HG03442 (cell line): ENCODE data around the gene SAPCD2.
"Not testable (repeated sequence)": the region's sequence is repeated elsewhere in the genome, so short reads cannot be mapped to it uniquely, and the experiment has no call there.

Source experiments
- ATAC-seq: cut with Tn5 transposase; IDR thresholded peaks from one replicate; pipeline ENCODE4 v1.9.1; 2021; ENCODE audit warnings: mild to moderate bottlenecking, moderate library complexity; ENCODE audit not compliant: unreplicated experiment

SAPCD2 gene

DNA sequence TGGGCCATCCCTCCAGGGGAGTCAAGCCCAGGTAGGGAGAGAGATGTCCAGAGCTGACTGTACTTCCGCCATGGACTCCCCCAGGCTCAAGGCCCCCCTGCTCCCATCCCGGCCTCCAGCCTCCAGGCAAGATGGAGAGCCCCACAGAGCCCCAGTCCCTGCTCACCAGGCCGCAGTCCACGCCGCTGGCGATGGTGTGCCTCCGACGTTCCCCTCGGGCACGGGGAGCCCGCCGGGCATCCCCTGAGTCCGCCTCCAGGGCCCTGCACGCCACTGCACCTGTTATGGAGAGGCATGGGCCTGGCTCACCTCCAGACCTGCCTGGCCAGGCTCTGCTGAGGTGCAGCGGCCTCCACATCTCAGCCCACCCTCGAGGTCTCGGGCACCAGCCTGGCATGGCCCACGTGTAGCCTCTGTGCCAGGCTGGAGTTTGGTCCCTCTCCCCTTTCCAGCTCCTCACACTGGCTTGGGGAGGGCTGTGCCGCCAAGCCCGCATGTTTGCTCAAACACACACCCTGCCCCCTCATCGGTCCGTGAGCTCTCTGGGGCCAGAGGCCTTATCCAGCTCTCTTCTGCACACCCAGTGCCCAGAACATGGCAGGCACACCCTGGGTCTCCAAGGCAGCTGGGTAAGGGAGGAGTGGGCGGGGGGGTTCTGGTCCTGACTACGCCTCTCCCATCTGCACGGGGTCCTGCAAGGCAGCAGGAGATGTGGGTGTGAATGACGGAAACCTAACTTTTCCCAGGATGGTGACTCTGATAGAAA, 4.1 kb downstream of the SAPCD2 start:
- no peak for ATAC-seq

DNA sequence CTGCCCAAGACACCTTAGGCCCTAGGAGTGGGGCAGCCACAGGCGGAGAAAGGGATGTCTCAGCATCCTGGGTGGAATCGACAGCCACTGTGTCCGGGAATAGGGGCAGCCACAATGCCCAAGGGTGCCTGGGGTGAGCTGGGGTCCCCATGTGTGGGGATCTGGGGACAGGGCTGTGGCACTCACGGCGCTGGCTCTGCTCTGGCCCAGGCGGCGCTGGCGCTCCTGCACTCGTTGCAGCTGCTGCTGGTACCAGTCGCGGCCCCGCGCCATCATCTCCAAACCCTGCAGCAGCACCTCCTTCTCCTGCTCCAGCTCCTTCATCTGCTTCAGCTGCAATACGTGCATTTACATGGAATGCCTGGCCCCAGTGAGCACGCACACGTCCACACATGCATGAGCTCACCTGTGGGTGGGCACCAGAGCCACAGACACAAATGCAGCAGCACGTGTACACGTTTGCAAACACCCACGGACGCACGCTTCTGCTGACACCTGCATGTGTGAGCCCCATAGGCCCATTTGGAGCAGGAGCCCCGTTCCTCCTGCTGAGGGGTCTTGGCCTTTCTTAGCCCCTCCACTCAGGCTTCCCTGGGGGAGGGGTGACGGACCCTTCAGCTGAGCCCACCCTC, 4.9 kb downstream of the SAPCD2 start:
- no peak for ATAC-seq

DNA sequence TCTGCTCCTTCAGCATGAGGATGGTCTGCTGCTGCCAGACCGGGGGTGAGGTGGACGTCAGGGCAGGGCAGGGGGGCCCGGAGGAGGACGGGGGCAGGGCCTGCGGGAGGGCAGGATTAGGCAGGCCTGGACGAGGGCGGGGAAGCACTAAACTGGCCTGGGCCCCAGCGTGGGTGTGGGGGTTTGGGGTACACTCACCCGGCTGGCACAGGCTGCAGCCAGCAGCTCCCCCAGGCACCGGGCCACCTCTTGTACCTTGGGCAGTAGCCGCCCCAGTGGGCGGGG, 5.5 kb downstream of the SAPCD2 start:
- ATAC-seq: no peak

DNA sequence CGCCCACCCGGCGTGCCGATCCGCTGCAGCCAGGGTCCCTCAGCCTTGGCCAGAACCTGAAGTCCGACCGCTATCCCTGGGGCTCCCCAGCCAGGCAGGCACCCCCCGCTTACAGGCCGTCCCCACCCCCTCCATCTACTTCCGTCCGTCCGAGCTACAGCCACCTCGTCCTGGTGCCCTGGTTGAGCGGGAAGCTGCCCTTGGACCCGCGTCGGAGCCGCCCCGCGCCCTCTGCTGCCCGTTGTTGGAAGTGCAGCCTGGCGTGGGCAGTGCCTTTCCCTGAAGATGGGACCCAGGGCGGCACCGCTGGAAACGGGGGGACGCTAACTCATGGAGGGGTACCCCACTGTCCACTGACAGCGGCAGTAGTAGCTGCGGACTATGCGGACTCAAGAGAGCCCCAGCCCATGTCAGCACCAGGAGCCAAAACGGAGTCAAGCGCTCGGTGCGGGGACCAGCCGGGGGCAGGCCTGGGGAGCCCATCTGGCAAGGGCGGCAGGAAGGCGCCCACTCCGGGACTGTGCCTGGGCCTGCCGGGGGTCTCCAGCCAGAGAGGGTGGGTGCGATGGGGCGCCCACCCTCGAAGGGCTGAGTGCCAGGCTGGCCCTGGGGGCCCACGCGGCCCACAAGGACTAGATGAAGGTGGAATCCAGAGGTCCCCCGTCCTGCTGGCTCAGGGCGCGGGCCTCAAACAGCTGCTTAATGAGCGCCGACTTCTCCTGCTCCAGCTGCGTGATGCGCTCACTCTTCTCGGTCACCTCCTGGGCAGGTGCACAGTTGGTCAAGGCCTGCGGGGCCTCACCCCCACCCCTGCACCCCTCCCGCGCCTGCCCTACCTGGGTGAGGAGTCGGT, 6.1 kb downstream of the SAPCD2 start:
- no peak for ATAC-seq

DNA sequence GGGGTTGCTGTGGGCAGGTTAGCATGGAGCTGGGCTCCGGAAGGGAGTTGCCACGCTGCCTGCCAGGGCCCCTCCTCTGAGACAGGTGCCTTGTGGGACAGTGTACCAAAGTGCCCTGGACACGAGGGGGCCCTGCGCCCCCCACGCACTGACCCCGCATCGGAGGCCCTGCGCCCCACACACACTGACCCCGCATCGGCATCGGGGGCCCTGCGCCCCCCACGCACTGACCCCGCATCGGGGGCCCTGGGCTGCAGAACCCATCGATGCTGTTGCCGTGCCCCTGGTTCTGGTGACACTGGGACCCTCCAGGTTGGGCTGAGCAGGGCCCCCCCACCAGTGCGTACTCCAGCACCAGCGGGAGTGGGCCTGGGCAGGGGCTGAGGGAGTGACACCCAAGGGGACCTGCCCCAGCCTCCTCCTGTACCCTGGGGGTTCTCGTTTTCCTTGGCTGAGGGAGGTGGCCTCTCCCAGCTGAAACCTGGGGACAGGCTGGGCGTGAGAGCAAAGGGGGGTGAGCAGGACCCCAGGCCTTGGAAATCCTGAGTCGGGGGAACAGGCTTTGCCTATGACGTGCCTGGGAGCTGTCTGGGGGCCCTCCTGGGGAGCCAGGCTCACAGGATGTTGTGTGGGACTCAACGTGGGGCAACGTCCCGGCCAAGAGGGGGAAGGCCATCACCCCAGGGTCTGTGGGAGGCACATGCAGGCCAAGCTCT, 6.9 kb downstream of the SAPCD2 start:
- no peak for ATAC-seq

DNA sequence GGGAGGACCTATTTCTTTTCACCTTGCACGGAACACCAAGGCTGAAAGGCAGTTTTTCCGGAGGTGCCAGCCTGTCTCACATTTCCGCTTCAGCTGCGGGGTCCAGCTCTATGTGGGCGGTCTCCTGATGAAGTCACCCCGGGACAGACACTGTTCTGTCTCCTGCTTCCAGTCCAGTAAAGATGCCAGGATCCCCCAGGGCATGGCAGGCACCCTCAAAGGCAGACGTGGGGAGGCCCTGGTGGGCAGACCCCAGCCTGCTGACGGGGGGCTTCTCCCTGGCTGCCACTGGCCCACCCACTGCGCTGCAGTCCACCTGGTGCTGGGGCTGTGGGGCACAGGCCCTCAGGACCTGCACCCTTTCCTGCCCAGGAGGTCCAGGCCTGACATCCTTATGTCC, 7.6 kb downstream of the SAPCD2 start:
- ATAC-seq: not testable (repeated sequence)

DNA sequence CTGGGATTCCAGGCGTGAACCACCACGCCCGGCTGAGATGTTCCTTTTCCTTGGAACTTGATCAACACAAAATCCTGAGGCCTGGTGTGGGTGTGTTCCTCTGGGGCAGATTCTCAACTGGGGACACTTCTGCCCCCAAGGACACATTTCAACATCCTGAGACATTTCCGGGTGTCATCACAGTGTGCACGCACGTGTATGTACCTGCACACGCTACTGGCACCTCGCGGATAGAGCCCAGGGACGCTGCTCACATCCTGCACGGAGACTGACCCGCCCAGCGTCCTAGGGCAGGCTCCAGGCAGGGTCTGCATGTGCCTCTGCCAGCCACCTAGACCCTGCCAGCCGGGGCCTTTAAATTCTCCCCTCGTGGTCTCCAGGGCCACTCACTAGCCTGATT, 8.0 kb downstream of the SAPCD2 start:
- ATAC-seq: no peak

DNA sequence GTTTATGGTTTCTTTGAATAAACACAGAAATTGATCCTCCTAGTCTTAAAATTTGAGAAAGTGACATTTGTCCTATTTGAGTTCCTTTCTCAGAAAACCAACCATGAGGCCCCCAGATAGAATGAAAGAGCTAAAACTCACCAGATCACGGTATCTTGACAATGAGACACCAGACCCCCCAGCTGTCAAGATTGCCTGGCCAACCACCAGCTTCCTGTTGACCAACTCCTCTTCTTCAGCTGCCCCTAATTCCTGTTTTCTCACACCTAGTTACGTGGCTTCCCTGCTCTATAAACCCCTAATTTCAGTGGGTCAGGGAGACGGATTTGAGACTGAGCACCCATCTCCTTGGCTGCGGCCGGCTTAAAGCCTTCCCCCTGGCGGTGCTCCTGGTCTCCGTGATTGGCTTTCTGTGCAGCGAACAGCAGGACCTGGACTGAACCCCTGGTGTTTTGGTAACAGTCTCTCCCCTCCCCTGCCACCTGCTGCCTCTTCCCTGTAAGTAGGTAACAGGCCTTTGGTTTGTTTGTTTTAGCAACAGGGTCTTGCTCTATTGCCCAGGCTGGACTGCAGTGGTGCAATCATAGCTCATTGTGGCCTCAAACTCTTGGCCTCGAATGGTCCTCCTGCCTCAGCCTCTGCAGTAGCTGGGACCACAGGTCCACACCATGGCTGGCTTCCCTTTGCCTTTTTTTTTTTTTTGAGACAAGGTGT, 11.7 kb downstream of the SAPCD2 start:
- ATAC-seq: no peak

DNA sequence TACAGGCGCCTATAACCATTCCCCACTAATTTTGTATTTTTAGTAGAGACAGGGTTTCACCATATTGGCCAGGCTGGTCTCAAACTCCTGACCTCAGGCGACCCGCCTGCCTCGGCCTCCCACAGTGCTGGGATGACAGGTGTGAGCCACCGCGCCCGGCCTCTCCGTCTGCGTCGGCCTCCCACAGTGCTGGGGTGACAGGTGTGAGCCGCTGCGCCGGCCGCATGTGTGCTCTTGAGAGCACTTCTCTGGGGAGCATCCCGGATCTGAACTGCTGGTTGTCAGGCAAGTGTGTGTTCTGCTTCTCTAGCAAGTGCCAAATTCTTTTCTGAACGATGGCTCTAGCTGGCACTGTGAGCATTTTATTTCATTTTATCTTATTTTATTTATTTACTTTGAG, 12.8 kb downstream of the SAPCD2 start:
- ATAC-seq: no peak

DNA sequence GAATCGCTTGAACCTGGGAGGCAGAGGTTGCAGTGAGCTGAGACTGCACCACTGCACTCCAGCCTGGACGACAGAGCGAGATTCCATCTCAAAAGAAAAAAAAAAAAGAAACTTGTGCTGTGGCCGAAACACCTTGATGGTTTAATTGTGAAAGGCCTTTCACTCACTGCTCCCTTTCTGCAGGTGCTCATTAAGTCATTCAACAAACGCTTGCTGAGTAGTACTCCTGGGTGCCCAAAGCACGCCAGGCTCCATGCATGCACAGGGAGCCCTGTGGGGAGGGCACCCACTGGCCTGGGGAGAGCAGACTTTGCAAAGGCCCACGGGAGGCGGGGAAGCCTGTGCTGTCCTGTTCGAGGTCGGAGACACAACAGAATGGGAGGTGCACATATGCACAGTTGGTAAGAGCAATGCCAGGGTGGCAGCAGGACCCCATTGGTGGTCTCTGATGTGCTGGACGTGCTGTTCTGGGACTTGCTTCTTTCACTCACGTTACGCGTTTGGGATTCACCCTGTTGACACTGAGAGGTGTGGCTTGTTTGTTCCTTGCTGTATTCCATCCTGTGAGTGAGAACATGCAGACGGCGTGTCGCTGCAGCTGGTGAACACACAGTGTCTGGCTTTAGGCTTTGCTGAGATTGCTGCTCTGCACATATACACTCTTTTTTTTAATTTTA, 13.5 kb downstream of the SAPCD2 start:
- no peak for ATAC-seq

DNA sequence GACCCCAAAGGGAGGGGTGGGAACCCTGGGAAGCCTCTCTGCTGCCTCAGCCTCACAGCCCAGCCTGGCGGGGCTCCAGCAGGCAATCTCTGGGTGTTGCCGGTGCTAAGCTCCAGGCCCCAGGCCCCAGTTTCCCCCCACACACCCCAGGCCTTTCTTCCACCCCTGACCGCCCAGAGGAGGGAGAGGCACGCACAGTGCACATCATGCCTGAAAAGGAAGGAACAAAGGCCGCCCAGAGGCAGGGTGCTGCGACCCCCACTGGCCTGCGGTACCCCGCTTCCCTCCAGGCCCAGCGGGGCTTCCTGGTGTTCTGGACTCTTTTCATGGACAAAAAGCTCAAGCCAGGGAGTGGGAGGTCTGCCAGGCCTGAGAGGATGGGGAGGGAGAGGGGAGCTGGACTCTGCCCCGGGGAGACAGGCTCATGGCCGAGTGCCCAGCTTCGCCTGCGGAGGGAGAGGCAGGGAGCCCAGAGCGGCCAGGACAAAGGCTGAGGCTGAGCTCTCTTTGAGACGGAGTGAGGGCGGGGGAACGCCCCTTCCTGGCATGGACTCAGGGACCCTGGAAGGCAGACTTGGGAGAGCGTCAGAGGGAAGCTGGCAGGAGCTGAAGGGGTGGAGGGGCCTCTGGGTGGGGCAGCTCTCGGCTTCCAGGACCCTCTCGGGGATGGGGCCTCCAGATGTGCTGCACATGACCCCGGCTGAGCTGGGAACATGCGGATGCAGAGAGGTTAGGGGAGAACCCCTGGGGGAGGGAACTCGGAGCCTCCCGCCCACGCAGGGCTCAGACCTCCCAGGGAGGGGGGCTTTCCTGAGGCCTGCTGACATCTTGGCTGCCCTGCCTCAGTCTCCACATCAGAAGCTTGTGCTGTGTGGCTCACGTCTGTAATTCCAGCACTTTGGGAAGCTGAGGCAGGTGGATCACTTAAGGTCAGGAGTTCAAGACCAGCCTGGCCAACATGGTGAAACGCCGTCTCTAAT, 14.7 kb downstream of the SAPCD2 start:
- no peak for ATAC-seq

DNA sequence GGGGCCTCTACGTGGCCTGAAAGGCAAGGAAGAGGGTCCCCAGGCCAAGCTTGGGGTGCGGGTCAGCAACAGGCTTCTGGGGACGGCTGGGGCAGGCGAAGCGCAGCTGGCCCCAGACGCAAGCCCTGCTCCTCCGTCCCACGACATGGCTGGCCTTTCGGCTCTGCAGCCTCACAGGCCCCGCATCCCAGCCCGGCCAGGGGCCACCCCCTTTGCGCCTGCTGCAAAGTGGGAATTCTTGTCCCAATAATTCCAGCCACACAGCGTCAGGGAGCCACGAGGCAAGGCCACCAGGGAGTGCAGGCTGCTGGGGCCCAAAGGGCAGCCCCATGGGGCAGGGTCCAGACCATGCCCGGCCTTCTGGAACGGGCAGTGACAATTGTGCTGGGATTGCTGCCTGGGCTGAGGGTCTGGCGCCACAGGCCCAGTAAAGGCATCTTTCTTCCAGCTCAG, 15.4 kb downstream of the SAPCD2 start:
- ATAC-seq: no peak

DNA sequence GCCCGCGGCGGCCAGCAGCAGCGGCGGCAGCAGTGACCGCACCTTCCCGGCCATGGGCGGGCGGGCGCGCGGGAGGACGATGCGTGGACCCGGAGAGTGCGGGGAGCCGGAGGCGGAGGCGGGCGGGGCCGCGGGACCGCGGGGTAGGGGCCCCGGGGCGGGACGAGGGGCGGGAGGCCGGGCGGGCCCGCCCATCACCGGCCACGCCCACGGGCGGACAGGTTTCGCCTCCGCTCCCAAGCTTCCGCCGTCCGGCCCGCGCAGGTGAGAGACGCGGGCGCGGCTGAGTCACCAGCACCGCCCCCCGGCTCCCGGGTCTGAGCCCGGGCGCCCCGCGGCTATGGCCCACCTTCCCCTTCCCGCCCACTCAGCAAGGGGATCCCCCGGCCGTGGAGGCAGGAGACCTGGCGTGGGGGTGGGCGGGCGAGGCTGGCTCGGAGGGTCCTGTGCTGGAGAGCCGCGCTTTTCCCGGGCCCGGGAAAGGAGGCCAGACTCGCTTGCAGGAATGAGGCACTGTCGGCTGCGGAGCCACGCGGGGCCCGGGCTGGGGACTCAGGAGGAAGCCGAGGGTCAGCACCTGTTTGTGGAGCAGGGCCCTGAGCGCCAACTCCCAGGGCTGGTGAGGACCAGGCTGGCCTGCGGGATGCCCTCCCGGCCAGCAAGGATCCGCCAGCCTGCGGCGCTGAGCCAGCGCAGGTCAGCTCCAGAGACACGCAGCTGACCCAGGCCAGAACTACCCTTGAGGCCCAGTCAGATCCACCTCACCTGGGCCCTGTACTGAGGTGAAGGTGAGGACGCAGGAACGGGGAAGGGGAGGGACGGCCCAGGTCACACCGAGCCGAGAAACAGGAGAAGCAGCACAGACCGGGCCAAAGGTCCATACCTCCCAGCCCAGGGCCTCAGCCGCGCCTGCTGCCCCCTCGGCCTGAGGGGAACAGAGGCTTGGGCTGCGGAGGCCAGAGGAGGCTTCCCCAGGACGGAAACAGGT, 16.1 kb downstream of the SAPCD2 start, which contains the start of gene ENTPD2:
TSS of gene ENTPD2 (minus strand) at position 118 of the 988 bp plus-strand sequence. CDS start at position 54, 64 bp downstream.
- ATAC-seq: no peak

DNA sequence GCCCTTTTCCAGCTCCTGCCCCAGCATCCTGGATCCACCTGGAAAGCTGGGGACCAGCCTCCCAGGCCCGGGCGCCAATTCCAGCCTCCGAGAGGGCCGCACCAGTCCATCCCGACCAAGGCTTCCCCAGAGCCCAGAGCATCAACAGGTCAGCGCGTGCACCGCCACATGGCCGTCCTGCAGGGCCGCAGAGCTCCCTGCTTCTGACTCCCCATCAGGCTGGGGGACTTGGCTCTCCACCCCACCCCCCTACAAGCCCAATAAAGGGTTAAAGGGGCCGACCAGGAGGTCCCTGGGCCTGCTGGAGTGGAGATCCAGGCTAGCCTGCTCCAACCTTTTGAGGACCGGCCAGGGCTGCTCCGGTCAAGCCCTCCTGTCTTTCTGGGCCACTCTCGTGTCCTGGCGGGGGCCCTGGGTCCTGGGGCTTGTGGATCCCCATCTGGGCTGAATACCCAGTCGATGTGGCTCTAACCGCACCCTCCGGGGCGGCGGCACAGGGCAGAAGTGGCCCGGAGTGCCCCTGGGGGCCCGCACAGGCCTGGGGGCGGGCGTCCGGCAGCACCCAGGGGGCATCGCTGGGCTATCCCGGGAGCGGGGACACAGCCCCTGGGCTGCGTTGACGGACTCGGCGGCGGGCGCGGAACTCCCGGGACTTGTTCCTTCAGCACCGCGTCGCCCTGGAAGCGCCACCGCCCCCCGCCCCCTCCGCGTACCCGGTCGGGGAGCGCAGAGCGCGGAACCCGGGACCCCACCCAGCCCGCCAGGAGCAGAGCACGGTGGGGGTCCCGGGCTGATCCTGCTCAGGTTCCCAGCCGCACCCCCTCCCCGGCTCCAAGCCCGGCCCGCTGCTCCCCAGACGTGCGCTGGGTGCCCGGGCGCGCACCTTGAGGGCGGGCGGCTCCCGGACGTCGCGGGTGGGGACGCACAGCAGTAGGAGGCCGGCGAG, 17.1 kb downstream of the SAPCD2 start:
- no peak for ATAC-seq

DNA sequence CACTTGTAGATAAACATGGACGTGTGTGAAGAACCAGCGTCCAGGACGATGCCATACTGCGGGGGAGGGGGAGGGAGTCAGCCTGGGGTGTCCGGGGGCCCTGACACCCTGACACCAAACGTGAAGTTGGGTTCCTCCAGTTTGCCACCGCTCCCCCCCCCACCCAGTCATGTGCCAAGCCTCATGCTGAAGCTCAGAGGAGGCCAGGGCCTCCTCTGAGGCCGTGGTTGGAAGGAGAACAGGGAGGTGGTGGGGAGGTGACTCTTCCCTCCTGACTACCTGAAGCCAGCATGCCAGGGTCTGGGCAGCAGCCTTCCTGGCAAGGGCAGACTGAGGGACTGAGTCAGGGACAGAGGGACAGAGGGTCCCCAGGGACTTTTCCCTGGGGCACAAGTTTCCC, 18.1 kb downstream of the SAPCD2 start:
- no peak for ATAC-seq

DNA sequence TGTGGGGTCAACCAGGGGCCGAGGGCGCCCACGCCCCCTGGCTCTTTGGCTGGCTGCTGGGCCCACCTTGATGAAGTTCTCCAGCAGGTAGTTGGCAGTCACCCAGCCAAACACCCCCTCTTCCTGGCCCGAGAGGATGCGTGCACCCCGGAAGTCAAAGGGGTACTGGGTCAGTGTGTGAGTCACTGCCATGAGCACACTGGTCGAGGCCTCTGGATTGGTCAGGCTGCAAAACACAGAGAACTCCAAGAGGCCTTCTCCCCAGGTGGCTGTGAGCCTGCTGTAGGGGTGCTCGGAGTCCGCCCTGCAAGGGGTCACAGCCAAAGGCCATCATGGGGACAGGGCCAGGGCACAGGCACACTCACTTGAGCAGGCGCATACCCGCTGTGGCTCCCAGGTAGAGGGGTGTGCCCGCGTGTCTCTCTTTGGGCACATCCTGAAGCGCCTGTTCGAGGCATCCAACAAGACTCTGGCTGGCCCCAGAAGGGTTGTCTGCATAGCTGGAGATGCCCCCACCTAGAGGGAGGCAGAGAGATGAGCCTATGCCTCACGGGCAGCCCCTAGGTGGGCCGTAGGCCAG, 19.1 kb downstream of the SAPCD2 start:
- no peak for ATAC-seq
